Liver (tissue), 9 donors: ENCODE measurements around the gene HIPK2. TPM values are rescaled to one million over a fixed set of nuclear protein-coding genes. Genes with fewer than 3 reads are reported as not detected.

ENCODE experiments used
- DNase-seq: peaks from one replicate; pipeline ENCODE4 v3.0.0-alpha.2; 2017; ENCODE audit warnings: low spot score
- H3K27ac ChIP-seq, 2 donors: one replicate each; pipeline ENCODE4 v1.7.0; 2013; ENCODE audit warnings: inconsistent platforms in 2 of 2, low read length in 2 of 2, control low read depth in 1 of 2, low read depth in 1 of 2, mild to moderate bottlenecking in 1 of 2
- H3K27me3 ChIP-seq, 4 donors: one replicate each; pipeline versions ENCODE4 v1.6.1 to v1.7.0; 2013; ENCODE audit warnings: low read length in 3 of 4, inconsistent platforms in 1 of 4, mild to moderate bottlenecking in 1 of 4, moderate library complexity in 1 of 4; ENCODE audit not compliant: control insufficient read depth in 4 of 4, insufficient read depth in 4 of 4
- H3K36me3 ChIP-seq, 4 donors: one replicate each; pipeline versions ENCODE4 v1.6.1 to v1.7.0; 2013; ENCODE audit warnings: low read length in 3 of 4, mild to moderate bottlenecking in 3 of 4, low read depth in 1 of 4, moderate library complexity in 1 of 4; ENCODE audit not compliant: control insufficient read depth in 4 of 4, insufficient read depth in 3 of 4
- H3K4me1 ChIP-seq, 4 donors: one replicate each; pipeline versions ENCODE4 v1.6.1 to v1.7.0; 2013; ENCODE audit warnings: low read length in 3 of 4, mild to moderate bottlenecking in 3 of 4, moderate library complexity in 1 of 4; ENCODE audit not compliant: control insufficient read depth in 4 of 4, insufficient read depth in 4 of 4
- H3K4me3 ChIP-seq, 3 donors: one replicate each; pipeline versions ENCODE4 v1.6.1 to v1.7.0; 2013; ENCODE audit warnings: low read length in 3 of 3, control low read depth in 1 of 3, low read depth in 1 of 3, mild to moderate bottlenecking in 1 of 3
- H3K9ac ChIP-seq, 2 donors: one replicate each; pipeline ENCODE4 v1.7.0; 2013; ENCODE audit warnings: low read length in 2 of 2, mild to moderate bottlenecking in 2 of 2, moderate library complexity in 2 of 2, control low read depth in 1 of 2, low read depth in 1 of 2
- H3K9me3 ChIP-seq, 4 donors: one replicate each; pipeline versions ENCODE4 v1.6.1 to v1.7.0; 2013; ENCODE audit warnings: low read length in 3 of 4; ENCODE audit not compliant: control insufficient read depth in 4 of 4
- EGR1 ChIP-seq, 2 donors: IDR thresholded peaks; 2 replicates each; pipeline ENCODE4 v1.6.1; 2016 to 2018; ENCODE audit warnings: antibody characterized with exemption in 2 of 2, low read depth in 2 of 2
- FOXA1 ChIP-seq: IDR thresholded peaks from 2 replicates; pipeline ENCODE4 v1.6.1; 2016; ENCODE audit warnings: antibody characterized with exemption
- FOXA2 ChIP-seq: IDR thresholded peaks from 2 replicates; pipeline ENCODE4 v1.6.1; 2016; ENCODE audit warnings: antibody characterized with exemption
- GABPA ChIP-seq, 2 donors: IDR thresholded peaks in 1 of 2; conservative IDR thresholded peaks in 1 of 2; 2 replicates each; pipeline ENCODE4 v1.6.1; 2016; ENCODE audit warnings: antibody characterized with exemption in 2 of 2, mild to moderate bottlenecking in 1 of 2, moderate library complexity in 1 of 2
- HNF4A ChIP-seq, 2 donors: conservative IDR thresholded peaks; 2 replicates each; pipeline ENCODE4 v1.6.1; 2016; ENCODE audit warnings: antibody characterized with exemption in 2 of 2, mild to moderate bottlenecking in 2 of 2
- HNF4G ChIP-seq: IDR thresholded peaks from 2 replicates; pipeline ENCODE4 v1.6.1; 2016; ENCODE audit warnings: antibody characterized with exemption
- JUND ChIP-seq, 2 donors: IDR thresholded peaks; 2 replicates each; pipeline ENCODE4 v1.6.1; 2016; ENCODE audit warnings: antibody characterized with exemption in 2 of 2
- NR2F2 ChIP-seq: IDR thresholded peaks from 2 replicates; pipeline ENCODE4 v1.6.1; 2016; ENCODE audit warnings: antibody characterized with exemption
- RAD21 ChIP-seq, 2 donors: IDR thresholded peaks; 2 replicates each; pipeline ENCODE4 v1.6.1; 2016; ENCODE audit warnings: antibody characterized with exemption in 2 of 2, mild to moderate bottlenecking in 2 of 2
- RXRA ChIP-seq, 2 donors: IDR thresholded peaks; 2 replicates each; pipeline ENCODE4 v1.6.1; 2017 to 2018; ENCODE audit warnings: antibody characterized with exemption in 2 of 2, mild to moderate bottlenecking in 1 of 2
- SP1 ChIP-seq: IDR thresholded peaks from 2 replicates; pipeline ENCODE4 v1.6.1; 2018; ENCODE audit warnings: antibody characterized with exemption, mild to moderate bottlenecking
- TAF1 ChIP-seq: conservative IDR thresholded peaks from 2 replicates; pipeline ENCODE4 v1.6.1; 2016; ENCODE audit warnings: antibody characterized with exemption, mild to moderate bottlenecking
- YY1 ChIP-seq: IDR thresholded peaks from 2 replicates; pipeline ENCODE4 v1.6.1; 2016; ENCODE audit warnings: antibody characterized with exemption, mild to moderate bottlenecking
- WGBS: extraction: QIAGEN DNeasy Blood & Tissue Kit; methylation state at CpG from one replicate; pipeline ENCODE4 v1.1.7; 2013; 5-methylcytosine and 5-hydroxymethylcytosine counted together
- polyA plus RNA-seq, 2 donors: library from polyadenylated mRNA; stranded (reverse) in 1 of 2; unstranded in 1 of 2; fragments of 200-250 nt in 1 of 2; fragments of >200 nt in 1 of 2; fragmentation: Nextera tagmentation in 1 of 2; extraction: Ambion mirVana in 1 of 2; gene quantifications; one replicate each; pipeline versions ENCODE4 v1.2.1 to v1.2.3, GENCODE V29; 2013 to 2015
- total RNA-seq, 2 donors: library from RNA; depleted of rRNA; stranded (reverse); fragments of >200 nt; gene quantifications; one replicate each; pipeline ENCODE4 v1.2.3, GENCODE V29; 2014
- TF ChIP-seq, protein P1 (sequence below): IDR thresholded peaks from 2 replicates; pipeline ENCODE4 v1.6.1; 2016; ENCODE audit warnings: antibody characterized with exemption
- TF ChIP-seq, protein P2 (sequence below): IDR thresholded peaks from 2 replicates; pipeline ENCODE4 v1.6.1; 2016; ENCODE audit warnings: antibody characterized with exemption, mild to moderate bottlenecking
- TF ChIP-seq, protein P3 (sequence below): fragments of 150-350 bp; IDR thresholded peaks from 2 replicates; pipeline ENCODE4 v1.5.1; 2017; ENCODE audit warnings: improper control_type of control experiment, low read depth, low read length; ENCODE audit not compliant: missing input control
- TF ChIP-seq, protein P4 (sequence below): IDR thresholded peaks from 2 replicates; pipeline ENCODE4 v1.6.1; 2016; ENCODE audit warnings: antibody characterized with exemption
- TF ChIP-seq, protein P5 (sequence below): IDR thresholded peaks from 2 replicates; pipeline ENCODE4 v1.6.1; 2016; ENCODE audit warnings: antibody characterized with exemption
- donor health status: healthy.
- donor health status: healthy.
- donor health status: healthy.
- donor health status: healthy.
- donor health status: healthy.

HIPK2 gene
- total and polyA plus RNA-seq, 4 donors: 13.1 to 48.8 (median 16.6) TPM

DNA sequence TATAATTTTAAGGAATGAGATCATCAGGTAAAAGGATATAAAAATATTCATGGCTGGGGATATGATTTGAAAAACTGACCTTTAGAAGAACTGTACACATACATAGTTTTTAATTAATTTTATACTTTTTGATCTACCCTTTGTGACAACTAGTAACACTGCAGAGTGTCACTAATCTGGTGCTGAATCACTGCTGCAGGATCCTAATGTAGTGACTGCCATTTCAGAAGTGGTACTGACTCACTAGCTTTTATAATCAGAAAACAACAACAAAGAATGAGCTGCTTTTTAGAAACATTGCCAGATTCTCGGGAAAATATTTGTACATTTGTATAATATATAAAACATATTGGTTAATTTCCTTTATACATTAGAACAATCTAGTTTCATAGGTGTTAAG is 110.4 kb downstream of the HIPK2 start:
- no peak for TF ChIP-seq FOXA1
- TF ChIP-seq, protein P1, sequence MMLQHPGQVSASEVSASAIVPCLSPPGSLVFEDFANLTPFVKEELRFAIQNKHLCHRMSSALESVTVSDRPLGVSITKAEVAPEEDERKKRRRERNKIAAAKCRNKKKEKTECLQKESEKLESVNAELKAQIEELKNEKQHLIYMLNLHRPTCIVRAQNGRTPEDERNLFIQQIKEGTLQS: no peak
- no peak for TF ChIP-seq HNF4G
- Histone ChIP-seq H3K4me3 (no peak overlapping the region), H3K27me3 (no peaks in the 10 kb centered on the region), H3K36me3 (peaks cover 0 to 2% (median under 1%) of the 10 kb centered on the region in 4 donors), H3K4me1 (peaks cover 12 to 16% (median 14%) of the 10 kb centered on the region in 4 donors), H3K9me3 (no peaks in the 10 kb centered on the region), H3K27ac (no peak overlapping the region), H3K9ac (no peak overlapping the region)
- WGBS: 87% methylated on average over 1 of the region's 1 CpG
- DNase-seq: no peak

DNA sequence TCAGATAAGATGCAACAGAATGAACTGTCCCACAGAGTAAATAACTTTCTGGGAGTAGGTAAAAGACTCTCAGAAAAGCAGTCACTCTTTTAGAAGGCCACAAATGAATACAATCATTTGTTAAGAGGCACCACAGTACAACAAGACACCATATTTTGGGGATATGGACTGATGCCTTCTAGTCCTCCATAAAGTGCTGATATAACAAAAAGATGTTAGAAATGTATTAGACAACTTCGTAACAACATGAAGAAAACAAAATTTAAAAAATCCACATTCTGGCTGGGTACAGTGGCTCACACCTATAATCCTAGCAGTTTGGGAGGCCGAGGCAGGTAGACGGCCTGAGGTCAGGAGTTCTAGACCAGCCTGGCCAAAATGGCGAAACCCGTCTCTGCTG is 111.3 kb downstream of the HIPK2 start:
- H3K9me3 ChIP-seq: no peaks in the 10 kb centered on the region
- no peaks in the 10 kb centered on the region for H3K27me3 ChIP-seq
- peaks cover 0 to 2% (median under 1%) of the 10 kb centered on the region in 4 donors for H3K36me3 ChIP-seq
- H3K4me3 ChIP-seq: no peak overlapping the region
- H3K9ac ChIP-seq: no peak overlapping the region
- H3K27ac ChIP-seq: no peak overlapping the region
- WGBS: 97% methylated on average over 5 of the region's 5 CpGs
- TF ChIP-seq, protein P2, sequence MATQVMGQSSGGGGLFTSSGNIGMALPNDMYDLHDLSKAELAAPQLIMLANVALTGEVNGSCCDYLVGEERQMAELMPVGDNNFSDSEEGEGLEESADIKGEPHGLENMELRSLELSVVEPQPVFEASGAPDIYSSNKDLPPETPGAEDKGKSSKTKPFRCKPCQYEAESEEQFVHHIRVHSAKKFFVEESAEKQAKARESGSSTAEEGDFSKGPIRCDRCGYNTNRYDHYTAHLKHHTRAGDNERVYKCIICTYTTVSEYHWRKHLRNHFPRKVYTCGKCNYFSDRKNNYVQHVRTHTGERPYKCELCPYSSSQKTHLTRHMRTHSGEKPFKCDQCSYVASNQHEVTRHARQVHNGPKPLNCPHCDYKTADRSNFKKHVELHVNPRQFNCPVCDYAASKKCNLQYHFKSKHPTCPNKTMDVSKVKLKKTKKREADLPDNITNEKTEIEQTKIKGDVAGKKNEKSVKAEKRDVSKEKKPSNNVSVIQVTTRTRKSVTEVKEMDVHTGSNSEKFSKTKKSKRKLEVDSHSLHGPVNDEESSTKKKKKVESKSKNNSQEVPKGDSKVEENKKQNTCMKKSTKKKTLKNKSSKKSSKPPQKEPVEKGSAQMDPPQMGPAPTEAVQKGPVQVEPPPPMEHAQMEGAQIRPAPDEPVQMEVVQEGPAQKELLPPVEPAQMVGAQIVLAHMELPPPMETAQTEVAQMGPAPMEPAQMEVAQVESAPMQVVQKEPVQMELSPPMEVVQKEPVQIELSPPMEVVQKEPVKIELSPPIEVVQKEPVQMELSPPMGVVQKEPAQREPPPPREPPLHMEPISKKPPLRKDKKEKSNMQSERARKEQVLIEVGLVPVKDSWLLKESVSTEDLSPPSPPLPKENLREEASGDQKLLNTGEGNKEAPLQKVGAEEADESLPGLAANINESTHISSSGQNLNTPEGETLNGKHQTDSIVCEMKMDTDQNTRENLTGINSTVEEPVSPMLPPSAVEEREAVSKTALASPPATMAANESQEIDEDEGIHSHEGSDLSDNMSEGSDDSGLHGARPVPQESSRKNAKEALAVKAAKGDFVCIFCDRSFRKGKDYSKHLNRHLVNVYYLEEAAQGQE: no peak
- no peak for TF ChIP-seq GABPA (IDR thresholded peaks at IDR 0.05 in 1 of 2, conservative IDR thresholded peaks at IDR 0.05 in 1 of 2)
- no peak for TF ChIP-seq SP1
- no peak for TF ChIP-seq FOXA1
- no peak for TF ChIP-seq FOXA2
- TF ChIP-seq, protein P1: no peak
- TF ChIP-seq HNF4G: no peak
- TF ChIP-seq, protein P3, sequence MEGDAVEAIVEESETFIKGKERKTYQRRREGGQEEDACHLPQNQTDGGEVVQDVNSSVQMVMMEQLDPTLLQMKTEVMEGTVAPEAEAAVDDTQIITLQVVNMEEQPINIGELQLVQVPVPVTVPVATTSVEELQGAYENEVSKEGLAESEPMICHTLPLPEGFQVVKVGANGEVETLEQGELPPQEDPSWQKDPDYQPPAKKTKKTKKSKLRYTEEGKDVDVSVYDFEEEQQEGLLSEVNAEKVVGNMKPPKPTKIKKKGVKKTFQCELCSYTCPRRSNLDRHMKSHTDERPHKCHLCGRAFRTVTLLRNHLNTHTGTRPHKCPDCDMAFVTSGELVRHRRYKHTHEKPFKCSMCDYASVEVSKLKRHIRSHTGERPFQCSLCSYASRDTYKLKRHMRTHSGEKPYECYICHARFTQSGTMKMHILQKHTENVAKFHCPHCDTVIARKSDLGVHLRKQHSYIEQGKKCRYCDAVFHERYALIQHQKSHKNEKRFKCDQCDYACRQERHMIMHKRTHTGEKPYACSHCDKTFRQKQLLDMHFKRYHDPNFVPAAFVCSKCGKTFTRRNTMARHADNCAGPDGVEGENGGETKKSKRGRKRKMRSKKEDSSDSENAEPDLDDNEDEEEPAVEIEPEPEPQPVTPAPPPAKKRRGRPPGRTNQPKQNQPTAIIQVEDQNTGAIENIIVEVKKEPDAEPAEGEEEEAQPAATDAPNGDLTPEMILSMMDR: no peak
- TF ChIP-seq, protein P4, sequence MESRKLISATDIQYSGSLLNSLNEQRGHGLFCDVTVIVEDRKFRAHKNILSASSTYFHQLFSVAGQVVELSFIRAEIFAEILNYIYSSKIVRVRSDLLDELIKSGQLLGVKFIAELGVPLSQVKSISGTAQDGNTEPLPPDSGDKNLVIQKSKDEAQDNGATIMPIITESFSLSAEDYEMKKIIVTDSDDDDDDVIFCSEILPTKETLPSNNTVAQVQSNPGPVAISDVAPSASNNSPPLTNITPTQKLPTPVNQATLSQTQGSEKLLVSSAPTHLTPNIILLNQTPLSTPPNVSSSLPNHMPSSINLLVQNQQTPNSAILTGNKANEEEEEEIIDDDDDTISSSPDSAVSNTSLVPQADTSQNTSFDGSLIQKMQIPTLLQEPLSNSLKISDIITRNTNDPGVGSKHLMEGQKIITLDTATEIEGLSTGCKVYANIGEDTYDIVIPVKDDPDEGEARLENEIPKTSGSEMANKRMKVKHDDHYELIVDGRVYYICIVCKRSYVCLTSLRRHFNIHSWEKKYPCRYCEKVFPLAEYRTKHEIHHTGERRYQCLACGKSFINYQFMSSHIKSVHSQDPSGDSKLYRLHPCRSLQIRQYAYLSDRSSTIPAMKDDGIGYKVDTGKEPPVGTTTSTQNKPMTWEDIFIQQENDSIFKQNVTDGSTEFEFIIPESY: no peak
- no peak for TF ChIP-seq YY1
- TF ChIP-seq TAF1: no peak
- TF ChIP-seq RXRA (IDR thresholded peaks at IDR 0.05): no peak
- TF ChIP-seq EGR1 (IDR thresholded peaks at IDR 0.05; ENCODE audit: low read depth in 2 of 2): no peak
- TF ChIP-seq, protein P5, sequence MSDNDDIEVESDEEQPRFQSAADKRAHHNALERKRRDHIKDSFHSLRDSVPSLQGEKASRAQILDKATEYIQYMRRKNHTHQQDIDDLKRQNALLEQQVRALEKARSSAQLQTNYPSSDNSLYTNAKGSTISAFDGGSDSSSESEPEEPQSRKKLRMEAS: no peak
- TF ChIP-seq JUND (IDR thresholded peaks at IDR 0.05): no peak
- no peak for TF ChIP-seq RAD21 (IDR thresholded peaks at IDR 0.05)
- no peak for TF ChIP-seq NR2F2
- TF ChIP-seq HNF4A (conservative IDR thresholded peaks at IDR 0.05): no peak
- peaks cover 14 to 25% (median 18%) of the 10 kb centered on the region in 4 donors for H3K4me1 ChIP-seq
- DNase-seq: no peak
